HepG2 (cell line): ENCODE measurements around the gene CIB1. TPM values are rescaled to one million over a fixed set of nuclear protein-coding genes. Genes with fewer than 3 reads are reported as not detected.
A peak's percentile ranks its signal among the peaks of the same experiment; 100 is the strongest.

ENCODE experiments used
- AGO1 ChIP-seq: fragments of 200-400 bp; formaldehyde crosslinking; IDR thresholded peaks from 2 replicates; pipeline ENCODE4 v1.6.1; 2017; ENCODE audit warnings: mild to moderate bottlenecking, low read depth, low read length, moderate library complexity; ENCODE audit not compliant: poor library complexity, severe bottlenecking
- ASH2L ChIP-seq: fragments of 300-600, 200-600 bp; sonication (generic); IDR thresholded peaks from 2 replicates; pipeline ENCODE4 v1.7.0; 2017; ENCODE audit warnings: low read depth, mild to moderate bottlenecking, moderate library complexity, mixed read lengths, low read length; ENCODE audit not compliant: insufficient read length
- ATF2 ChIP-seq: sonication (generic); formaldehyde crosslinking; IDR thresholded peaks from 2 replicates; pipeline ENCODE4 v1.4.0; 2020; ENCODE audit warnings: missing genetic modification reagents
- CAMTA2 ChIP-seq: sonication (generic); formaldehyde crosslinking; IDR thresholded peaks from 2 replicates; pipeline ENCODE4 v1.4.0; 2020; ENCODE audit warnings: mild to moderate bottlenecking, missing genetic modification reagents, borderline replicate concordance
- GATAD2A ChIP-seq: IDR thresholded peaks from 2 replicates; pipeline ENCODE4 v1.6.1; 2016
- GZF1 ChIP-seq: sonication (generic); formaldehyde crosslinking; IDR thresholded peaks from 2 replicates; pipeline ENCODE4 v1.5.1; 2020; ENCODE audit warnings: mild to moderate bottlenecking, missing genetic modification reagents
- HDAC1 ChIP-seq: sonication (generic); formaldehyde crosslinking; IDR thresholded peaks from 2 replicates; pipeline ENCODE4 v1.5.1; 2020; ENCODE audit warnings: mild to moderate bottlenecking, missing genetic modification reagents
- JARID2 ChIP-seq: sonication (generic); formaldehyde crosslinking; IDR thresholded peaks from 2 replicates; pipeline ENCODE4 v1.8.1; 2023; ENCODE audit warnings: missing genetic modification reagents, inconsistent platforms; ENCODE audit not compliant: insufficient replicate concordance
- MBD4 ChIP-seq: IDR thresholded peaks from 2 replicates; pipeline ENCODE4 v1.6.1; 2012; ENCODE audit warnings: low read length, inconsistent platforms, borderline replicate concordance
- MTF1 ChIP-seq: sonication (generic); formaldehyde crosslinking; IDR thresholded peaks from 2 replicates; pipeline ENCODE4 v1.5.0; 2020; ENCODE audit warnings: missing genetic modification reagents
- NFYC ChIP-seq: IDR thresholded peaks from 2 replicates; pipeline ENCODE4 v1.6.1; 2016; ENCODE audit warnings: missing genetic modification reagents, missing compliant biosample characterization
- PHF8 ChIP-seq: sonication (generic); formaldehyde crosslinking; IDR thresholded peaks from 2 replicates; pipeline ENCODE4 v1.5.0; 2020; ENCODE audit warnings: missing genetic modification reagents
- PLRG1 ChIP-seq: fragments of 450-650 bp; conservative IDR thresholded peaks from 2 replicates; pipeline ENCODE4 v1.6.1; 2016
- RBFOX2 ChIP-seq: fragments of 200-400 bp; formaldehyde crosslinking; IDR thresholded peaks from 2 replicates; pipeline ENCODE4 v1.6.1; 2017; ENCODE audit warnings: low read depth, mild to moderate bottlenecking, low read length
- ZBTB10 ChIP-seq: sonication (generic); formaldehyde crosslinking; IDR thresholded peaks from 2 replicates; pipeline ENCODE4 v1.4.0; 2020; ENCODE audit warnings: missing genetic modification reagents, borderline replicate concordance
- ZC3H13 ChIP-seq: sonication (generic); formaldehyde crosslinking; IDR thresholded peaks from 2 replicates; pipeline ENCODE4 v1.8.1; 2023; ENCODE audit warnings: mild to moderate bottlenecking, missing genetic modification reagents, moderate library complexity
- ZFP1 ChIP-seq: IDR thresholded peaks from 2 replicates; pipeline ENCODE4 v1.6.1; 2016
- ZNF224 ChIP-seq: sonication (generic); formaldehyde crosslinking; IDR thresholded peaks from 2 replicates; pipeline ENCODE4 v1.5.0; 2020; ENCODE audit warnings: mild to moderate bottlenecking, missing genetic modification reagents
- ZNF484 ChIP-seq: sonication (generic); formaldehyde crosslinking; IDR thresholded peaks from 2 replicates; pipeline ENCODE4 v1.5.1; 2020; ENCODE audit warnings: mild to moderate bottlenecking, low read depth, missing genetic modification reagents, borderline replicate concordance
- ZNF501 ChIP-seq: sonication (generic); formaldehyde crosslinking; IDR thresholded peaks from 2 replicates; pipeline ENCODE4 v1.5.1; 2020; ENCODE audit warnings: mild to moderate bottlenecking, moderate library complexity, missing genetic modification reagents
- ZNF609 ChIP-seq: sonication (generic); formaldehyde crosslinking; IDR thresholded peaks from 2 replicates; pipeline ENCODE4 v1.4.0; 2020; ENCODE audit warnings: mild to moderate bottlenecking, missing genetic modification reagents, borderline replicate concordance
- ZNF644 ChIP-seq: IDR thresholded peaks from 2 replicates; pipeline ENCODE4 v1.6.1; 2016; ENCODE audit warnings: low read depth
- polyA plus RNA-seq, 8 experiments: library from polyadenylated mRNA; depleted of rRNA in 3 of 8; stranded (reverse) in 7 of 8; unstranded in 1 of 8; fragments of >200 nt; fragmentation: Illumina TruSeq in 4 of 8; extraction: Trizol in 4 of 8; gene quantifications; 2 replicates each; pipeline versions ENCODE4 v1.2.1 to v1.2.3, GENCODE V29; 2011 to 2016; ENCODE audit warnings: low read depth in 4 of 8, missing spikeins in 1 of 8, mixed read lengths in 1 of 8; ENCODE audit not compliant: insufficient read depth in 1 of 8
- total RNA-seq, 5 experiments: library from RNA; depleted of rRNA; stranded (reverse); fragments of >200 nt; fragmentation: Illumina TruSeq; extraction: Trizol; gene quantifications; 2 replicates each; pipeline ENCODE4 v1.2.3, GENCODE V29; 2016; ENCODE audit warnings: low read depth in 1 of 5

Gene CIB1
- total and polyA plus RNA-seq, 2 of the 13 experiments (the other 11 are each of a cell fraction or from before 2014, with no cell fraction given) = 38.7 to 72.7 TPM

GRCh38 chr15:90184786-90185704 is 48.7 kb downstream of the CIB1 start (continued):
- TF ChIP-seq GZF1 (CRISPR knock-in tag) = no peak
- TF ChIP-seq ZBTB10 (CRISPR knock-in tag) = peak; percentile 48; the same call in 1 of the 2 replicates
- TF ChIP-seq RBFOX2 = peak; percentile 66
- no peak for TF ChIP-seq AGO1
- TF ChIP-seq CAMTA2 (CRISPR knock-in tag) = no peak
- TF ChIP-seq HDAC1 (CRISPR knock-in tag) = peak; percentile 87
- no peak for TF ChIP-seq PLRG1
- TF ChIP-seq NFYC (CRISPR knock-in tag) = no peak
- no peak for TF ChIP-seq MTF1 (CRISPR knock-in tag)
- TF ChIP-seq ZFP1 (CRISPR knock-in tag) = no peak
- TF ChIP-seq PHF8 (CRISPR knock-in tag) = peak; percentile 69
- no peak for TF ChIP-seq ZC3H13 (CRISPR knock-in tag)
- TF ChIP-seq JARID2 (CRISPR knock-in tag) = no peak
- no peak for TF ChIP-seq ATF2 (CRISPR knock-in tag)
- peak; percentile 32; the same call in 1 of the 2 replicates for TF ChIP-seq ZNF224 (CRISPR knock-in tag)
- TF ChIP-seq ZNF609 (CRISPR knock-in tag) = peak; percentile 71; the same call in 1 of the 2 replicates
- TF ChIP-seq ZNF501 = peak; percentile 61; the same call in 1 of the 2 replicates
- no peak for TF ChIP-seq MBD4
- TF ChIP-seq ASH2L = peak; percentile 36
- no peak for TF ChIP-seq GATAD2A (CRISPR knock-in tag)
- TF ChIP-seq ZNF644 = no peak
- 0 out of 2 replicates have a peak, but pooled peaks have one; percentile 30 for TF ChIP-seq ZNF484 (CRISPR knock-in tag)
